ENCODE data around the gene TIMM29.

TIMM29 gene

GRCh38 chr19:10888421-10888866 is 40.2 kb upstream of the TIMM29 start:
- H3K4me3 ChIP-seq (ENCODE audit: low read depth, low read length), result no peak overlapping the region
- TF ChIP-seq CTCF (IDR thresholded peaks at IDR 0.05; ENCODE audit: borderline replicate concordance, insufficient read depth, low read depth, low read length), result no peak

GRCh38 chr19:10889880-10890279 is 38.7 kb upstream of the TIMM29 start:
- H3K4me3 ChIP-seq (ENCODE audit: low read depth, low read length), result no peak overlapping the region
- TF ChIP-seq CTCF (IDR thresholded peaks at IDR 0.05; ENCODE audit: borderline replicate concordance, insufficient read depth, low read depth, low read length), result no peak

DNA sequence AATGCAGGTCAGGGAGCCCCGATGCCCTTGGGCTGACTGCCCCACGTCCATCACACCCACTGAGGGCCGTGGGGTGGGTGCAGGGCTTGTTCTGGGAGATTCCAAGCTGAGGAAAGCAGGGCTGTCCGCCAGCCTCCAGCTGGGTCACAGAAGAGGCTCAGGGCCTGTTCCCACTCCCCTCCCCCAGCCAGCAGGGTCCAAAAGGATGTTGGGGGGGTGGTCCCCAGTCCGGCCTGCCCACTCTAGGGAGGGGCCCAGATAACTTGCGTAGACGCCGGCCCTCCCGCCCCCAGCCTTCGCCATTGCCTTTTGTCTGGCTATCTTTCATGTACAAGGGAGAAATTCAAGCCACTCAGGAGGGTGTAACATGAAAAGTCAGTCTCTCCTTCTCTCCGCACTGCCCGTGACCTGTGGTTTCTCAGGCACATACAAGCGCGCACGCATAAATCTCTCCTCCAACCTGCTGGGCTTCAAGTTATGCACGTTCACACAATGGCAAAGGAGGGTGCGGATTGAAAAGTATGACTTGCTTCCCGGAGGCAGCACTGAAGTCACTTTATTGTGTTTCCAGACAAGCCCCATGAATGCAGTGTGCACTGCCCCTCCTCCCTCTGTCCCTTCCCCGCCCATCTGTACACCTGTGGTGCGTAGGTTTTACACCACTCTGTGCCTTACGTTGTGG is 37.1 kb upstream of the TIMM29 start:
- TF ChIP-seq CTCF (IDR thresholded peaks at IDR 0.05; ENCODE audit: borderline replicate concordance, insufficient read depth, low read depth, low read length), result no peak

DNA sequence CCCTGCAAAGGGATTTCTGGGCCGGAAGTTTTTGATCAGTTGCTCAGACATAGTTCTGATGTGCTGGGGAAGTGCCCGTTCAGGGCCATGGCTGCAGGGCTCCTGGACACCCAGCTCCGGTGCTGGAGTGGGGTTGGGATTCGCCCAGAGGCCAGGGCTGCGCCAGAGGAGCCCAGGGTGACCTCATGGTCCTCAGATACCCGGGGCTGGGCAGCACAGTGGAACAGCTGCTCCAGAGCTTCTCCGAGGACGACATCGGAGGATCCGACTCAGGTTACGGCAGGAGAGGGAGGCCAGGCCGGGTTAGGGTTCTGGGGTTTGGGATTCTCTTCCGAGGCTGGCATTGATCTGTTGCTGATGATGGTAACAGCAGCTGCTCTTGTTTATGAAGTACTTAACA is 36.4 kb upstream of the TIMM29 start:
- TF ChIP-seq CTCF (IDR thresholded peaks at IDR 0.05; ENCODE audit: borderline replicate concordance, insufficient read depth, low read depth, low read length), result no peak
- H3K4me3 ChIP-seq (ENCODE audit: low read depth, low read length), result no peak overlapping the region

More for the DNA sequence above, 37.1 kb upstream of the TIMM29 start:
- H3K4me3 ChIP-seq (ENCODE audit: low read depth, low read length), result no peak overlapping the region

GRCh38 chr19:10894911-10895213 is 33.7 kb upstream of the TIMM29 start:
- TF ChIP-seq CTCF (IDR thresholded peaks at IDR 0.05; ENCODE audit: borderline replicate concordance, insufficient read depth, low read depth, low read length), result no peak
- H3K4me3 ChIP-seq (ENCODE audit: low read depth, low read length), result no peak overlapping the region

DNA sequence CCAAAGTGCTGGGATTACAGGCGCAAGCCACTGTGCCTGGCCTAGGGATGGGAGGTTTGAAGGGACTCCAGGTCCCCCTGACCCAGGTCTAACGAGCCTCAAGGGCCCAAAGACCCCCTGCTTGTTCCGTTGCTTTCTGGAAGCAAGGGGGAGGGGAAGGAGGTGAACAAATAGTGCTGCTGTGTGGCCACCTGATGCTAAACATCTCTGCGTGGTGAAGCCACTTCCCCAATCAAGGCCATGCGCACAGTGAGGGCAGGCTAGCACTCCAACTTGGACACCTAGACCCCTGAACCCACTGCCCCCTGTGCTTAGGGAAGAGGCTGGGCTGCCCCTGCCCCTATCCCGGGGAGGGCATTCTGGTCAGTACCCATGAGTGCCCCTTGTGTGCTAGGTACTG is 33.2 kb upstream of the TIMM29 start:
- no peak for TF ChIP-seq CTCF (IDR thresholded peaks at IDR 0.05; ENCODE audit: borderline replicate concordance, insufficient read depth, low read depth, low read length)
- no peak overlapping the region for H3K4me3 ChIP-seq (ENCODE audit: low read depth, low read length)

GRCh38 chr19:10895920-10896319 is 32.7 kb upstream of the TIMM29 start:
- H3K4me3 ChIP-seq (ENCODE audit: low read depth, low read length), result no peak overlapping the region
- TF ChIP-seq CTCF (IDR thresholded peaks at IDR 0.05; ENCODE audit: borderline replicate concordance, insufficient read depth, low read depth, low read length), result no peak

Measured in GM12875 (cell line).